HEK293 (cell line): ENCODE data around the gene SCAMP5.

ENCODE experiments used
- HOXC10 ChIP-seq: sonication (generic); formaldehyde crosslinking; IDR thresholded peaks from 2 replicates; pipeline ENCODE4 v1.8.1; 2023; ENCODE audit warnings: mild to moderate bottlenecking, missing genetic modification reagents
- KLF8 ChIP-seq: fragments of 450-650 bp; formaldehyde crosslinking; IDR thresholded peaks from 2 replicates; pipeline ENCODE4 v1.5.1; 2016; ENCODE audit warnings: missing biosample characterization, missing genetic modification characterization
- SETDB1 ChIP-seq: IDR thresholded peaks from one replicate; pipeline ENCODE4 v1.6.1; 2017; ENCODE audit warnings: mild to moderate bottlenecking, low read length, moderate library complexity, mixed read lengths; ENCODE audit not compliant: insufficient read length
- TCF7L2 ChIP-seq: IDR thresholded peaks from 2 replicates; pipeline ENCODE4 v1.6.1; 2011; ENCODE audit warnings: low read depth, mild to moderate bottlenecking, inconsistent platforms, low read length, moderate library complexity, borderline replicate concordance
- ZNF121 ChIP-seq: fragments of 450-650 bp; formaldehyde crosslinking; IDR thresholded peaks from 2 replicates; pipeline ENCODE4 v1.5.1; 2016; ENCODE audit warnings: missing biosample characterization, missing genetic modification characterization
- ZNF239 ChIP-seq: fragments of 450-650 bp; formaldehyde crosslinking; IDR thresholded peaks from 2 replicates; pipeline ENCODE4 v1.5.1; 2016; ENCODE audit warnings: missing biosample characterization, missing genetic modification characterization
- ZNF274 ChIP-seq, 2 experiments: fragments of 200-500 bp in 1 of 2; fragments of 450-650 bp in 1 of 2; sonication (Bioruptor generic) in 1 of 2; formaldehyde crosslinking in 1 of 2; IDR thresholded peaks; 2 replicates each; pipeline versions ENCODE4 v1.5.1 to v1.6.1; 2014 to 2016; ENCODE audit warnings: borderline replicate concordance in 1 of 2, inconsistent platforms in 1 of 2, low read length in 1 of 2, missing biosample characterization in 1 of 2, missing genetic modification characterization in 1 of 2
- ZNF292 ChIP-seq: fragments of 450-650 bp; formaldehyde crosslinking; IDR thresholded peaks from 2 replicates; pipeline ENCODE4 v1.5.1; 2016; ENCODE audit warnings: low read depth, missing biosample characterization, missing genetic modification characterization, borderline replicate concordance
- ZNF366 ChIP-seq: fragments of 450-650 bp; formaldehyde crosslinking; conservative IDR thresholded peaks from 2 replicates; pipeline ENCODE4 v1.5.1; 2016; ENCODE audit warnings: missing biosample characterization, missing genetic modification characterization
- ZNF560 ChIP-seq: fragments of 450-650 bp; formaldehyde crosslinking; IDR thresholded peaks from 2 replicates; pipeline ENCODE4 v1.5.1; 2017; ENCODE audit warnings: missing biosample characterization, missing genetic modification characterization, borderline replicate concordance
- TF ChIP-seq, protein P1 (sequence below): fragments of 450-650 bp; formaldehyde crosslinking; IDR thresholded peaks from 2 replicates; pipeline ENCODE4 v1.5.1; 2016; ENCODE audit warnings: missing biosample characterization, missing genetic modification characterization
- TF ChIP-seq, protein P2 (sequence below): fragments of 450-650 bp; formaldehyde crosslinking; IDR thresholded peaks from 2 replicates; pipeline ENCODE4 v1.5.1; 2016; ENCODE audit warnings: missing biosample characterization, missing genetic modification characterization

DNA sequence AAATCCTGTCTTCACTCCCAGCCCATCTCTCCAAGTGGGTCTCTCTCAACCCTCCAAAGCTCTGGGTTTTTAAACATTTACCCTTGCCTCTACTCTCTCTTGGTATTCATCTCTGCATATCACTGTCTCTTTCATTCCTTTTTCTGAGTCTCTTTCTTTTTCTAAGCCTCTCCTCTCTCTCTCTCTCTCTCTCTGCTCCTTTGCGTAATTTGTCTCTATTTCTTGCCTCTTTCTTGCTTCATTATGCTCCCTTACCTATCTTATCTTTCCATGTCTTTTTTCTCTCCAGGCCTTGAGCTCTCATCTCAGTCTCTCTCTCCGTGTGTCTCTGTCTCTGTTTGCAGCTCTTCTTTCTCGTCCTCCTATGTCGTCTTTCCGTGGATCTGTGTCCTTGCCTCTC is 678 bp upstream of the SCAMP5 start:
- TF ChIP-seq, protein P1, sequence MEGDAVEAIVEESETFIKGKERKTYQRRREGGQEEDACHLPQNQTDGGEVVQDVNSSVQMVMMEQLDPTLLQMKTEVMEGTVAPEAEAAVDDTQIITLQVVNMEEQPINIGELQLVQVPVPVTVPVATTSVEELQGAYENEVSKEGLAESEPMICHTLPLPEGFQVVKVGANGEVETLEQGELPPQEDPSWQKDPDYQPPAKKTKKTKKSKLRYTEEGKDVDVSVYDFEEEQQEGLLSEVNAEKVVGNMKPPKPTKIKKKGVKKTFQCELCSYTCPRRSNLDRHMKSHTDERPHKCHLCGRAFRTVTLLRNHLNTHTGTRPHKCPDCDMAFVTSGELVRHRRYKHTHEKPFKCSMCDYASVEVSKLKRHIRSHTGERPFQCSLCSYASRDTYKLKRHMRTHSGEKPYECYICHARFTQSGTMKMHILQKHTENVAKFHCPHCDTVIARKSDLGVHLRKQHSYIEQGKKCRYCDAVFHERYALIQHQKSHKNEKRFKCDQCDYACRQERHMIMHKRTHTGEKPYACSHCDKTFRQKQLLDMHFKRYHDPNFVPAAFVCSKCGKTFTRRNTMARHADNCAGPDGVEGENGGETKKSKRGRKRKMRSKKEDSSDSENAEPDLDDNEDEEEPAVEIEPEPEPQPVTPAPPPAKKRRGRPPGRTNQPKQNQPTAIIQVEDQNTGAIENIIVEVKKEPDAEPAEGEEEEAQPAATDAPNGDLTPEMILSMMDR (tag by site-specific recombination) = no peak
- no peak for TF ChIP-seq ZNF560 (tag by site-specific recombination)
- TF ChIP-seq SETDB1 = no peak
- TF ChIP-seq TCF7L2 = no peak
- peak; percentile 58; the same call in 1 of the 2 replicates for TF ChIP-seq ZNF366 (tag by site-specific recombination)
- no peak for TF ChIP-seq ZNF292
- TF ChIP-seq ZNF121 (tag by site-specific recombination) = no peak
- TF ChIP-seq KLF8 (tag by site-specific recombination) = no peak
- TF ChIP-seq, protein P2, sequence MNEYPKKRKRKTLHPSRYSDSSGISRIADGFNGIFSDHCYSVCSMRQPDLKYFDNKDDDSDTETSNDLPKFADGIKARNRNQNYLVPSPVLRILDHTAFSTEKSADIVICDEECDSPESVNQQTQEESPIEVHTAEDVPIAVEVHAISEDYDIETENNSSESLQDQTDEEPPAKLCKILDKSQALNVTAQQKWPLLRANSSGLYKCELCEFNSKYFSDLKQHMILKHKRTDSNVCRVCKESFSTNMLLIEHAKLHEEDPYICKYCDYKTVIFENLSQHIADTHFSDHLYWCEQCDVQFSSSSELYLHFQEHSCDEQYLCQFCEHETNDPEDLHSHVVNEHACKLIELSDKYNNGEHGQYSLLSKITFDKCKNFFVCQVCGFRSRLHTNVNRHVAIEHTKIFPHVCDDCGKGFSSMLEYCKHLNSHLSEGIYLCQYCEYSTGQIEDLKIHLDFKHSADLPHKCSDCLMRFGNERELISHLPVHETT (tag by site-specific recombination) = no peak
- no peak for TF ChIP-seq HOXC10 (CRISPR knock-in tag)
- TF ChIP-seq ZNF274 (IDR thresholded peaks at IDR 0.05; ENCODE audit: low read length) = no peak
- no peak; the same call in 1 of the 2 replicates for TF ChIP-seq ZNF274 (tag by site-specific recombination; IDR thresholded peaks at IDR 0.05; ENCODE audit: borderline replicate concordance)
- TF ChIP-seq ZNF239 = no peak
